ENCODE data around the gene XPO4.

Gene XPO4

DNA sequence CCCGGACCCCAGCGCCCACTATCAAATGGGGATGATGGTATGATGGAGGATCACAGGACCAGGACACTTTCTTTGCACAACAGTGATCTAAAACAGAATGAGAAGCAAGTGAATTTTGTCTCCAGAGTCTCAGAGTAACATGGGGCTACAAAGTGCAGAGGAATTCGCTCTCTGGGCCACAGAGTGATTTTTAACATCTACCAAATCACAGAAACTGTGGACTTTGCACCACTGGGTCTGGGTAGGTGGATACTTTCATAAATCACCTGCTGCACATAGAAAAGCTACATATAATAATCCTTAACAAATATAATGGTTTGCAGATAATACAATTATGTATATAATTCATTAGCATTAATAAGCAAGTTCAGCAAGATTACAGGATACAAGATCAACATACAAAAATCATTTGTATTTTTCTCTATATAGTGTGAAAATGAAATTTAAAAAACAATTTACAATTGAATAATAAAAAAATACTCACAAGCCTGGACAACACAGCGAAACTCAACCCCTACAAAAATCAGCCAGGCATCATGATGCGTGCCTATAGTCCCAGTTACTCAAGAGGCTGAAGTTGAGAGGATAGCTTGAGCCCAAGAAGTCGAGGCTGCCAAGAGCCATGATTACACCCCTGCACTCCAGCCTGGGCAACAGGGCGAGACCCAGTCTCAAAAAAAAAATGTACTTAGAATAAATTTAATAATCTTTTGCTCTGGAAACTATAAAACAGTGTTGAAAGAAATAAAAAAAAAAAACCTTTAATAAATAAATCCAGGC, 68.5 kb downstream of the XPO4 start:
- Histone ChIP-seq H3K9me3 (ENCODE audit: control insufficient read depth, insufficient read depth, low read length) (no peaks in the 10 kb centered on the region), H3K27me3 (ENCODE audit: control insufficient read depth, low read length) (no peaks in the 10 kb centered on the region), H3K27ac (ENCODE audit: low read depth, low read length) (no peak overlapping the region), H3K4me2 (ENCODE audit: low read length) (no peak overlapping the region), H4K20me1 (ENCODE audit: control insufficient read depth, insufficient read depth, low read depth, low read length) (no peaks in the 10 kb centered on the region), H3K79me2 (ENCODE audit: control insufficient read depth, low read length) (no peaks in the 10 kb centered on the region), H3K9me2 (replicated peaks; ENCODE audit: control insufficient read depth, low read length) (no peaks in the 10 kb centered on the region), H3K4me1 (ENCODE audit: control insufficient read depth, low read length) (no peaks in the 10 kb centered on the region), H3K4me3 (ENCODE audit: low read length) (no peak overlapping the region), H3F3A (ENCODE audit: control insufficient read depth, insufficient read depth) (peaks cover 4% of the 10 kb centered on the region; the same call in 1 of the 2 replicates), H3K36me3 (ENCODE audit: control insufficient read depth, low read length) (peaks cover 29% of the 10 kb centered on the region)
- TF ChIP-seq, protein P1, sequence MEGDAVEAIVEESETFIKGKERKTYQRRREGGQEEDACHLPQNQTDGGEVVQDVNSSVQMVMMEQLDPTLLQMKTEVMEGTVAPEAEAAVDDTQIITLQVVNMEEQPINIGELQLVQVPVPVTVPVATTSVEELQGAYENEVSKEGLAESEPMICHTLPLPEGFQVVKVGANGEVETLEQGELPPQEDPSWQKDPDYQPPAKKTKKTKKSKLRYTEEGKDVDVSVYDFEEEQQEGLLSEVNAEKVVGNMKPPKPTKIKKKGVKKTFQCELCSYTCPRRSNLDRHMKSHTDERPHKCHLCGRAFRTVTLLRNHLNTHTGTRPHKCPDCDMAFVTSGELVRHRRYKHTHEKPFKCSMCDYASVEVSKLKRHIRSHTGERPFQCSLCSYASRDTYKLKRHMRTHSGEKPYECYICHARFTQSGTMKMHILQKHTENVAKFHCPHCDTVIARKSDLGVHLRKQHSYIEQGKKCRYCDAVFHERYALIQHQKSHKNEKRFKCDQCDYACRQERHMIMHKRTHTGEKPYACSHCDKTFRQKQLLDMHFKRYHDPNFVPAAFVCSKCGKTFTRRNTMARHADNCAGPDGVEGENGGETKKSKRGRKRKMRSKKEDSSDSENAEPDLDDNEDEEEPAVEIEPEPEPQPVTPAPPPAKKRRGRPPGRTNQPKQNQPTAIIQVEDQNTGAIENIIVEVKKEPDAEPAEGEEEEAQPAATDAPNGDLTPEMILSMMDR (IDR thresholded peaks at IDR 0.05; ENCODE audit: low read depth, low read length, poor library complexity, severe bottlenecking) = no peak
- TF ChIP-seq EZH2phosphoT487 (IDR thresholded peaks at IDR 0.05; ENCODE audit: borderline replicate concordance, low read length) = no peak

DNA sequence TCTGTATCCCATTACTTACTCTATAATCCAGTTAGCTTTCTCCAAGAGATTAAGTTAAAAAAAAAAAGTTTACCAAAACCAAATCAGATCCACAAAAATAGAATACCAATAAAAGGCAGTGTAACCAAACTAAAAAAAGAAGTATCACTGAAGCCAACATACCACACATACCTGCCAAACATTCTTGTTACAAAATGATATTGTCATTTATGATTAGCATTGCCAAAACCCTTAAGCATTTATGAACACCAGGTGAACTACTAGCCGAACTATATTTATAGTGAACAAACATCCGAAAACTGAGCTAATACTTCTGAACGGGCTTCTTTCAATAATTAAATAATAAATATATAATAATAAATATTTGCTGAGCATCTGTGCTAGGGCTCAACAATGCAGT, 69.7 kb downstream of the XPO4 start:
- H3K27ac ChIP-seq (ENCODE audit: low read depth, low read length) = no peak overlapping the region
- TF ChIP-seq EZH2phosphoT487 (IDR thresholded peaks at IDR 0.05; ENCODE audit: borderline replicate concordance, low read length) = no peak
- TF ChIP-seq, protein P1 (IDR thresholded peaks at IDR 0.05; ENCODE audit: low read depth, low read length, poor library complexity, severe bottlenecking) = no peak
- no peaks in the 10 kb centered on the region for H3K9me3 ChIP-seq (ENCODE audit: control insufficient read depth, insufficient read depth, low read length)
- no peak overlapping the region for H3K4me2 ChIP-seq (ENCODE audit: low read length)
- H3K9me2 ChIP-seq (replicated peaks; ENCODE audit: control insufficient read depth, low read length) = no peaks in the 10 kb centered on the region
- no peaks in the 10 kb centered on the region for H4K20me1 ChIP-seq (ENCODE audit: control insufficient read depth, insufficient read depth, low read depth, low read length)
- no peaks in the 10 kb centered on the region for H3K27me3 ChIP-seq (ENCODE audit: control insufficient read depth, low read length)
- H3K36me3 ChIP-seq (ENCODE audit: control insufficient read depth, low read length) = peaks cover 30% of the 10 kb centered on the region
- peaks cover 4% of the 10 kb centered on the region; the same call in 1 of the 2 replicates for H3F3A ChIP-seq (ENCODE audit: control insufficient read depth, insufficient read depth)
- H3K4me3 ChIP-seq (ENCODE audit: low read length) = no peak overlapping the region
- H3K4me1 ChIP-seq (ENCODE audit: control insufficient read depth, low read length) = peaks cover 7% of the 10 kb centered on the region
- H3K79me2 ChIP-seq (ENCODE audit: control insufficient read depth, low read length) = peaks cover 3% of the 10 kb centered on the region; the same call in 1 of the 2 replicates

DNA sequence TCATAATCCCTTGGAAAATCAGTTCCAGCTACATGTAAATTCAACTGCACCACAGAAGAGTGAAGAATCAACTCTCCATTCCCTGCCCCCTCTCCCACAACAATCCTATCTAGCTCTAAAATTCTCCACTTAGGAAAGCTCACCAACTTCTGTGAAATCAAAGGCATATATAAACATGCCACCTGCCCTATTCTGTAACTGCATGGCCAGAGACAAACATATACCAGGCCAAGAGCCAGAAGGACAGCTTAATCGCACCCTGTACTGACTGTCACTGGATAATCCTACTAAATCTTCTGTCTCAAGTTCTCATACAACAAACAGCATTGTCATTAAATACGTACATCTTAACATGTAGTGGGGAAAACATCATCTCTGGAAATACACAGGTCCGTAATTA, 70.6 kb downstream of the XPO4 start:
- peaks cover 31% of the 10 kb centered on the region for H3K36me3 ChIP-seq (ENCODE audit: control insufficient read depth, low read length)
- H3K4me2 ChIP-seq (ENCODE audit: low read length) = no peak overlapping the region

More for the DNA sequence above, 70.6 kb downstream of the XPO4 start:
- H3K27me3 ChIP-seq (ENCODE audit: control insufficient read depth, low read length) = no peaks in the 10 kb centered on the region
- H3K27ac ChIP-seq (ENCODE audit: low read depth, low read length) = no peak overlapping the region
- H3K9me2 ChIP-seq (replicated peaks; ENCODE audit: control insufficient read depth, low read length) = no peaks in the 10 kb centered on the region
- peaks cover 7% of the 10 kb centered on the region for H3K4me1 ChIP-seq (ENCODE audit: control insufficient read depth, low read length)
- H3K79me2 ChIP-seq (ENCODE audit: control insufficient read depth, low read length) = peaks cover 4% of the 10 kb centered on the region; the same call in 1 of the 2 replicates
- H3K4me3 ChIP-seq (ENCODE audit: low read length) = no peak overlapping the region
- no peaks in the 10 kb centered on the region for H3K9me3 ChIP-seq (ENCODE audit: control insufficient read depth, insufficient read depth, low read length)
- peaks cover 4% of the 10 kb centered on the region; the same call in 1 of the 2 replicates for H3F3A ChIP-seq (ENCODE audit: control insufficient read depth, insufficient read depth)
- no peaks in the 10 kb centered on the region for H4K20me1 ChIP-seq (ENCODE audit: control insufficient read depth, insufficient read depth, low read depth, low read length)
- TF ChIP-seq EZH2phosphoT487 (IDR thresholded peaks at IDR 0.05; ENCODE audit: borderline replicate concordance, low read length) = no peak
- TF ChIP-seq, protein P1 (IDR thresholded peaks at IDR 0.05; ENCODE audit: low read depth, low read length, poor library complexity, severe bottlenecking) = no peak

Measured in DOHH2 (cell line).